IMR-90 (cell line): ENCODE measurements around the gene SPRR4. TPM values are rescaled to one million over a fixed set of nuclear protein-coding genes. Genes with fewer than 3 reads are reported as not detected.

Source experiments
- ATAC-seq: fragments of 200-7000 bp; cut with Tn5 transposase; 2 replicates; pipeline ENCODE4 v1.9.1; 2020; ENCODE audit warnings: low read depth, mild to moderate bottlenecking, moderate library complexity
- BruUV-seq: library from RNA; stranded (reverse); fragments of 400-500 nt; replicated peaks from 2 replicates; lab custom pipeline; 2021; lab: Mats Ljungman, UMichigan
- CTCF ChIA-PET: fragments of 300-600 bp; formaldehyde crosslinking; extraction: SDS; loops from one replicate; lab custom pipeline; 2021; ENCODE audit warnings: antibody characterized with exemption; lab: Yijun Ruan, JAX
- POLR2A ChIA-PET: fragments of 300-600 bp; sonication (Branson Sonifier 250); formaldehyde crosslinking; loops from one replicate; lab custom pipeline; 2022; ENCODE audit warnings: antibody characterized with exemption; ENCODE audit not compliant: unreplicated experiment; lab: Charles Lee
- DNase-seq: peaks from one replicate; pipeline ENCODE4 v3.0.0; 2013
- H2AFZ ChIP-seq: replicated peaks from 2 replicates; pipeline ENCODE3; 2013; ENCODE audit warnings: low read length, mild to moderate bottlenecking; ENCODE audit not compliant: poor library complexity
- H2AK5ac ChIP-seq: 2 replicates; pipeline ENCODE4 v1.6.1; 2013; ENCODE audit warnings: low read depth, low read length, inconsistent platforms
- H2AK9ac ChIP-seq: replicated peaks from 2 replicates; pipeline ENCODE3; 2013; ENCODE audit warnings: mild to moderate bottlenecking, low read depth, low read length, moderate library complexity; ENCODE audit not compliant: poor library complexity
- H2BK120ac ChIP-seq: 2 replicates; pipeline ENCODE4 v1.6.1; 2013; ENCODE audit warnings: low read depth, low read length, inconsistent platforms
- H2BK15ac ChIP-seq: 3 replicates; pipeline ENCODE4 v1.6.1; 2013; ENCODE audit warnings: low read depth, low read length, inconsistent platforms
- H2BK20ac ChIP-seq: 2 replicates; pipeline ENCODE4 v1.6.1; 2013; ENCODE audit warnings: low read depth, mild to moderate bottlenecking, inconsistent platforms, low read length, moderate library complexity
- H2BK5ac ChIP-seq: 2 replicates; pipeline ENCODE4 v1.6.1; 2013; ENCODE audit warnings: mild to moderate bottlenecking, low read depth, low read length, inconsistent platforms; ENCODE audit not compliant: poor library complexity, severe bottlenecking
- H3K14ac ChIP-seq: replicated peaks from 2 replicates; pipeline ENCODE4 v1.6.1; 2013; ENCODE audit warnings: low read depth, low read length, inconsistent platforms
- H3K18ac ChIP-seq: 2 replicates; pipeline ENCODE4 v1.6.1; 2013; ENCODE audit warnings: low read depth, low read length, control low read depth
- H3K23ac ChIP-seq: 2 replicates; pipeline ENCODE4 v1.6.1; 2013; ENCODE audit warnings: low read depth, low read length, inconsistent platforms
- H3K27ac ChIP-seq: 2 replicates; pipeline ENCODE4 v1.5.1; 2013; ENCODE audit warnings: mild to moderate bottlenecking, control low read depth, low read length; ENCODE audit not compliant: insufficient read depth
- H3K27me3 ChIP-seq: 2 replicates; pipeline ENCODE4 v1.6.1; 2013; ENCODE audit warnings: low read length; ENCODE audit not compliant: control insufficient read depth, insufficient read depth
- H3K36me3 ChIP-seq: 2 replicates; pipeline ENCODE4 v1.6.1; 2013; ENCODE audit warnings: low read length, mixed read lengths; ENCODE audit not compliant: control insufficient read depth, insufficient read depth
- H3K4ac ChIP-seq: 2 replicates; pipeline ENCODE4 v1.6.1; 2013; ENCODE audit warnings: low read depth, low read length, inconsistent platforms
- H3K4me1 ChIP-seq: 2 replicates; pipeline ENCODE4 v1.6.1; 2013; ENCODE audit warnings: low read length, mixed read lengths; ENCODE audit not compliant: control insufficient read depth, insufficient read depth
- H3K4me2 ChIP-seq: 2 replicates; pipeline ENCODE4 v1.6.1; 2013; ENCODE audit warnings: low read depth, mild to moderate bottlenecking, control low read depth, low read length, moderate library complexity
- H3K4me3 ChIP-seq: 2 replicates; pipeline ENCODE4 v1.5.1; 2013; ENCODE audit warnings: low read depth, mild to moderate bottlenecking, control low read depth, low read length, moderate library complexity; ENCODE audit not compliant: insufficient read depth
- H3K56ac ChIP-seq: 2 replicates; pipeline ENCODE4 v1.6.1; 2013; ENCODE audit warnings: low read length, inconsistent platforms; ENCODE audit not compliant: insufficient read depth; ENCODE audit errors: extremely low read depth
- H3K79me1 ChIP-seq, 2 experiments: 2 replicates each; pipeline ENCODE4 v1.6.1; 2013; ENCODE audit warnings: low read length in 2 of 2, inconsistent platforms in 1 of 2, low read depth in 1 of 2
- H3K9ac ChIP-seq: 2 replicates; pipeline ENCODE4 v1.6.1; 2013; ENCODE audit warnings: low read depth, low read length, control low read depth
- H3K9me1 ChIP-seq: 2 replicates; pipeline ENCODE4 v1.6.1; 2013; ENCODE audit warnings: low read length, inconsistent platforms; ENCODE audit not compliant: insufficient read depth
- H3K9me3 ChIP-seq: 2 replicates; pipeline ENCODE4 v1.6.1; 2013; ENCODE audit warnings: low read length; ENCODE audit not compliant: control insufficient read depth, insufficient read depth
- H4K20me1 ChIP-seq: 2 replicates; pipeline ENCODE4 v1.6.1; 2013; ENCODE audit warnings: low read length, inconsistent platforms; ENCODE audit not compliant: insufficient read depth
- H4K5ac ChIP-seq: 2 replicates; pipeline ENCODE4 v1.6.1; 2013; ENCODE audit warnings: mild to moderate bottlenecking, low read depth, low read length, control low read depth
- H4K8ac ChIP-seq, 2 experiments: 2 replicates each; pipeline ENCODE4 v1.6.1; 2013; ENCODE audit warnings: low read depth in 2 of 2, low read length in 2 of 2, control low read depth in 1 of 2, inconsistent platforms in 1 of 2
- H4K91ac ChIP-seq: 2 replicates; pipeline ENCODE4 v1.6.1; 2013; ENCODE audit warnings: low read depth, low read length, inconsistent platforms; ENCODE audit not compliant: insufficient read depth
- CEBPB ChIP-seq: IDR thresholded peaks from 2 replicates; pipeline ENCODE4 v1.6.1; 2012; ENCODE audit warnings: low read depth, low read length, improper control_type of control experiment
- CHD1 ChIP-seq: IDR thresholded peaks from 2 replicates; pipeline ENCODE4 v1.6.1; 2012; ENCODE audit warnings: low read depth, low read length, improper control_type of control experiment
- ELK1 ChIP-seq: fragments of 150-350 bp; IDR thresholded peaks from 2 replicates; pipeline ENCODE4 v1.6.1; 2016; ENCODE audit warnings: low read depth, mild to moderate bottlenecking, low read length, moderate library complexity, borderline replicate concordance
- FOS ChIP-seq: fragments of 150-350 bp; IDR thresholded peaks from 2 replicates; pipeline ENCODE4 v1.6.1; 2016; ENCODE audit warnings: low read depth, low read length
- MAFK ChIP-seq: IDR thresholded peaks from 2 replicates; pipeline ENCODE4 v1.6.1; 2012; ENCODE audit warnings: low read depth, low read length, improper control_type of control experiment
- MAZ ChIP-seq: IDR thresholded peaks from 2 replicates; pipeline ENCODE4 v1.6.1; 2012; ENCODE audit warnings: low read depth, mild to moderate bottlenecking, low read length, improper control_type of control experiment, moderate library complexity, borderline replicate concordance
- MXI1 ChIP-seq: IDR thresholded peaks from 2 replicates; pipeline ENCODE4 v1.6.1; 2012; ENCODE audit warnings: low read depth, mild to moderate bottlenecking, low read length, moderate library complexity, borderline replicate concordance
- NFE2L2 ChIP-seq: fragments of 150-350 bp; IDR thresholded peaks from 2 replicates; pipeline ENCODE4 v1.6.1; 2016; ENCODE audit warnings: low read depth, mild to moderate bottlenecking, low read length
- POLR2A ChIP-seq: IDR thresholded peaks from 2 replicates; pipeline ENCODE4 v1.6.1; 2012; ENCODE audit warnings: mild to moderate bottlenecking, low read depth, low read length
- RCOR1 ChIP-seq: IDR thresholded peaks from 2 replicates; pipeline ENCODE4 v1.6.1; 2012; ENCODE audit warnings: mild to moderate bottlenecking, low read length, improper control_type of control experiment; ENCODE audit not compliant: insufficient replicate concordance
- WGBS, 2 experiments: methylation state at CpG; one replicate each; pipeline versions ENCODE4 v1.1.5 to v1.1.7; 2013; ENCODE audit warnings: missing lambda C conversion rate in 2 of 2; ENCODE audit not compliant: insufficient read length in 1 of 2; ENCODE audit errors: extremely low coverage in 2 of 2; 5-methylcytosine and 5-hydroxymethylcytosine counted together
- dilution Hi-C: fragments of 300-500 bp; cut with HindIII; formaldehyde crosslinking; loops from one replicate; pipeline ENCODE4 v1.14.3; 2018; ENCODE audit warnings: low sequenced_read_pairs; ENCODE audit not compliant: unreplicated experiment
- in situ Hi-C: fragments of 300-500 bp; cut with MboI; formaldehyde crosslinking; loops from 3 replicates; pipeline ENCODE4 v1.14.3; 2019; ENCODE audit warnings: low sequenced_read_pairs, inconsistent platforms, mixed read lengths
- intact Hi-C: fragments of 100-400 bp; cut with micrococcal nuclease; formaldehyde crosslinking; loops from 2 replicates; pipeline ENCODE4 v1.10.0; 2022
- polyA plus RNA-seq, 3 experiments: library from polyadenylated mRNA; depleted of rRNA; stranded (reverse); fragments of >200 nt; gene quantifications; 2 replicates each; pipeline ENCODE4 v1.2.3, GENCODE V29; 2012; ENCODE audit warnings: low replicate concordance in 1 of 3
- total RNA-seq: library from RNA; depleted of rRNA; stranded (reverse); fragments of >200 nt; gene quantifications from 2 replicates; pipeline ENCODE4 v1.2.3, GENCODE V29; 2012

Gene SPRR4
- total and polyA plus RNA-seq, 2 of the 4 experiments (the other 2 are of a cell fraction), result not detected

DNA sequence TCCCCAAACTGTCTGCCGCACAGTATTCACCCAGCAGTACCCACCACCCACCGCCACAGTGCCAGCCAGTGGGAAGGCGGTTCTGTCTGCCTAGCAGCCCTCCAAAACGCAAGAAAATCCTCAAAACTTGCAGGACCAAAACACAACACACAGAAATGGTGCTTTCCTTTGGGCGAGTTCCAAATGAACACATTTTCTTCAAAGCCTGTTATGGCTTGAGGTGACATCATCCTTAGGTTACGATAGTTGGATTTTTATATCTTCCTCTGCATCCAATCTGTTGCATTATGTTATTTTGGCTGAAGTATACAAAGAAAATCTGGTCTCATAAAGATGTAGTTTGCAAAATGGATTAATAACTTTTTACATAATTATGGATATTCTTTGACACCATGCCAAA is 22.7 kb downstream of the SPRR4 start:
- Histone ChIP-seq H3K23ac (no peak overlapping the region), H3K4me1 (no peaks in the 10 kb centered on the region), H2AK5ac (no peak overlapping the region), H2BK20ac (no peak overlapping the region), H4K91ac (no peak overlapping the region), H2BK15ac (no peak overlapping the region), H3K18ac (no peak overlapping the region), H3K4me2 (no peak overlapping the region), H2AK9ac (no peak overlapping the region), H3K4me3 (no peak overlapping the region), H4K20me1 (no peaks in the 10 kb centered on the region), H3K79me1 (no peaks in the 10 kb centered on the region), H3K9ac (no peak overlapping the region), H3K36me3 (no peaks in the 10 kb centered on the region), H2BK120ac (no peak overlapping the region), H3K27ac (no peak overlapping the region), H2BK5ac (no peak overlapping the region), H3K4ac (no peak overlapping the region), H3K27me3 (no peaks in the 10 kb centered on the region), H2AFZ (no peak overlapping the region), H3K9me1 (no peaks in the 10 kb centered on the region), H4K5ac (no peak overlapping the region), H3K56ac (no peak overlapping the region), H3K9me3 (no peaks in the 10 kb centered on the region), H3K14ac (no peak overlapping the region), H4K8ac (no peak overlapping the region)
- no peak for DNase-seq
- POLR2A ChIA-PET, result no interaction called here
- WGBS, 2 experiments, result no CpG with 5 or more reads among the region's 6 CpGs
- dilution Hi-C loops (no loop called here), intact Hi-C loops (no loop called here), in situ Hi-C loops (no loop called here)
- ATAC-seq, result no peak
- TF ChIP-seq FOS (no peak), MXI1 (no peak), MAZ (no peak), CEBPB (no peak), MAFK (no peak), POLR2A (no peak), RCOR1 (no peak), NFE2L2 (no peak), CHD1 (no peak), ELK1 (no peak)
- CTCF ChIA-PET, result no interaction called here
- no TSS peak for BruUV-seq
